Karpas-422 (cell line): Measurements from ENCODE around the gene ITPR1. TPM values are rescaled to one million over a fixed set of nuclear protein-coding genes. Genes with fewer than 3 reads are reported as not detected.

Experiments
- DNase-seq: peaks from one replicate; pipeline ENCODE4 v3.0.0-alpha.2; 2015
- H2AFZ ChIP-seq: fragments of 200-600 bp; sonication (generic); 2 replicates; pipeline ENCODE4 v1.6.1; 2014; ENCODE audit warnings: antibody characterized with exemption, low read length, mixed read lengths
- H3K27ac ChIP-seq: fragments of 200-600 bp; sonication (generic); 2 replicates; pipeline ENCODE4 v1.5.1; 2014; ENCODE audit warnings: mild to moderate bottlenecking, low read length, moderate library complexity
- H3K27me3 ChIP-seq: fragments of 200-600 bp; sonication (generic); 2 replicates; pipeline ENCODE4 v1.6.1; 2014; ENCODE audit warnings: low read length, mixed read lengths
- H3K36me3 ChIP-seq: fragments of 200-600 bp; sonication (generic); 2 replicates; pipeline ENCODE4 v1.6.1; 2014; ENCODE audit warnings: low read length, mixed read lengths; ENCODE audit not compliant: insufficient read depth
- H3K4me1 ChIP-seq: fragments of 200-600 bp; sonication (generic); 2 replicates; pipeline ENCODE4 v1.6.1; 2014; ENCODE audit warnings: mild to moderate bottlenecking, low read length, mixed read lengths
- H3K4me2 ChIP-seq: fragments of 200-600 bp; sonication (generic); 2 replicates; pipeline ENCODE4 v1.6.1; 2014; ENCODE audit warnings: low read length, low read depth, mild to moderate bottlenecking; ENCODE audit not compliant: poor library complexity, severe bottlenecking
- H3K4me3 ChIP-seq: fragments of 200-600 bp; sonication (generic); 2 replicates; pipeline ENCODE4 v1.5.1; 2014; ENCODE audit warnings: mild to moderate bottlenecking, antibody characterized with exemption, low read length, mixed read lengths
- H3K79me2 ChIP-seq: fragments of 200-600 bp; sonication (generic); 2 replicates; pipeline ENCODE4 v1.6.1; 2014; ENCODE audit warnings: mild to moderate bottlenecking, low read length, mixed read lengths
- H3K9ac ChIP-seq: fragments of 200-600 bp; sonication (generic); 2 replicates; pipeline ENCODE4 v1.6.0; 2014; ENCODE audit warnings: low read length
- H3K9me2 ChIP-seq: fragments of 200-600 bp; sonication (generic), shearing (Covaris generic); replicated peaks from 2 replicates; pipeline ENCODE4 v1.6.0; 2014; ENCODE audit warnings: mild to moderate bottlenecking, low read length, moderate library complexity; ENCODE audit not compliant: insufficient read depth
- H3K9me3 ChIP-seq: fragments of 300-700, 200-600 bp; sonication (generic); 2 replicates; pipeline ENCODE4 v1.6.1; 2014; ENCODE audit warnings: low read length, mixed read lengths
- H4K20me1 ChIP-seq: fragments of 200-600 bp; sonication (generic); 2 replicates; pipeline ENCODE4 v1.6.1; 2014; ENCODE audit warnings: mild to moderate bottlenecking, antibody characterized with exemption, low read length, low read depth; ENCODE audit not compliant: insufficient read depth
- total RNA-seq: library from RNA; depleted of rRNA; stranded (reverse); fragments of >200 nt; shearing (Covaris generic); gene quantifications from 2 replicates; pipeline ENCODE4 v1.2.3, GENCODE V29; 2014; ENCODE audit warnings: low replicate concordance

ITPR1 gene
- total RNA-seq, 1 experiment from 2014 or later, result 18.2 TPM

GRCh38 chr3:4734454-4734853, 241.3 kb downstream of the ITPR1 start:
- H3K4me2 ChIP-seq, result no peak overlapping the region
- no peaks in the 10 kb centered on the region for H3K27me3 ChIP-seq
- no peak overlapping the region for H2AFZ ChIP-seq
- H4K20me1 ChIP-seq, result no peaks in the 10 kb centered on the region
- H3K9ac ChIP-seq, result no peak overlapping the region
- H3K27ac ChIP-seq, result no peak overlapping the region
- DNase-seq, result no peak
- H3K9me2 ChIP-seq, result no peaks in the 10 kb centered on the region
- no peak overlapping the region for H3K4me3 ChIP-seq
- H3K9me3 ChIP-seq, result no peaks in the 10 kb centered on the region
- H3K36me3 ChIP-seq, result no peaks in the 10 kb centered on the region
- H3K79me2 ChIP-seq, result no peaks in the 10 kb centered on the region
- no peaks in the 10 kb centered on the region for H3K4me1 ChIP-seq

GRCh38 chr3:4735243-4735642, 242.1 kb downstream of the ITPR1 start:
- Histone ChIP-seq H2AFZ (no peak overlapping the region), H3K4me3 (no peak overlapping the region), H4K20me1 (no peaks in the 10 kb centered on the region), H3K36me3 (no peaks in the 10 kb centered on the region), H3K9me3 (no peaks in the 10 kb centered on the region), H3K4me1 (no peaks in the 10 kb centered on the region), H3K27ac (no peak overlapping the region), H3K9me2 (no peaks in the 10 kb centered on the region), H3K9ac (no peak overlapping the region), H3K79me2 (no peaks in the 10 kb centered on the region), H3K4me2 (no peak overlapping the region), H3K27me3 (no peaks in the 10 kb centered on the region)
- no peak for DNase-seq

GRCh38 chr3:4736284-4736861, 243.2 kb downstream of the ITPR1 start:
- no peak overlapping the region for H3K4me3 ChIP-seq
- H3K4me2 ChIP-seq, result no peak overlapping the region
- H3K9ac ChIP-seq, result no peak overlapping the region
- no peaks in the 10 kb centered on the region for H3K9me2 ChIP-seq
- no peaks in the 10 kb centered on the region for H3K27me3 ChIP-seq
- H3K36me3 ChIP-seq, result no peaks in the 10 kb centered on the region
- no peaks in the 10 kb centered on the region for H3K9me3 ChIP-seq
- no peak overlapping the region for H3K27ac ChIP-seq
- DNase-seq, result no peak
- H2AFZ ChIP-seq, result no peak overlapping the region
- no peaks in the 10 kb centered on the region for H3K79me2 ChIP-seq
- H3K4me1 ChIP-seq, result no peaks in the 10 kb centered on the region
- no peaks in the 10 kb centered on the region for H4K20me1 ChIP-seq

GRCh38 chr3:4738737-4739274, 245.7 kb downstream of the ITPR1 start:
- Histone ChIP-seq H3K36me3 (no peaks in the 10 kb centered on the region), H3K4me1 (no peaks in the 10 kb centered on the region), H3K27ac (no peak overlapping the region), H3K4me3 (no peak overlapping the region), H3K27me3 (no peaks in the 10 kb centered on the region), H3K9me3 (no peaks in the 10 kb centered on the region), H2AFZ (no peak overlapping the region), H3K4me2 (no peak overlapping the region), H3K9me2 (no peaks in the 10 kb centered on the region), H3K9ac (no peak overlapping the region), H4K20me1 (no peaks in the 10 kb centered on the region), H3K79me2 (no peaks in the 10 kb centered on the region)
- no peak for DNase-seq

- Histone ChIP-seq H3K9ac (no peak overlapping the region), H3K27me3 (no peaks in the 10 kb centered on the region), H3K27ac (no peak overlapping the region), H3K9me3 (no peaks in the 10 kb centered on the region), H3K4me1 (no peaks in the 10 kb centered on the region), H4K20me1 (no peaks in the 10 kb centered on the region), H3K9me2 (no peaks in the 10 kb centered on the region), H3K4me3 (no peak overlapping the region), H3K36me3 (no peaks in the 10 kb centered on the region), H3K79me2 (no peaks in the 10 kb centered on the region), H2AFZ (no peak overlapping the region), H3K4me2 (no peak overlapping the region)
- DNase-seq, result no peak
These were observed 246.4 kb downstream of the ITPR1 start for GRCh38 chr3:4739289-4740236.

GRCh38 chr3:4740397-4741105, 247.4 kb downstream of the ITPR1 start:
- no peak for DNase-seq
- Histone ChIP-seq H3K79me2 (no peaks in the 10 kb centered on the region), H3K9ac (no peak overlapping the region), H3K4me2 (no peak overlapping the region), H3K4me3 (no peak overlapping the region), H3K27me3 (no peaks in the 10 kb centered on the region), H3K27ac (no peak overlapping the region), H3K9me3 (no peaks in the 10 kb centered on the region), H3K4me1 (no peaks in the 10 kb centered on the region), H3K36me3 (no peaks in the 10 kb centered on the region), H2AFZ (no peak overlapping the region), H4K20me1 (no peaks in the 10 kb centered on the region), H3K9me2 (no peaks in the 10 kb centered on the region)

- Histone ChIP-seq H2AFZ (no peak overlapping the region), H3K79me2 (no peaks in the 10 kb centered on the region), H3K27me3 (no peaks in the 10 kb centered on the region), H3K9me2 (no peaks in the 10 kb centered on the region), H3K27ac (no peak overlapping the region), H3K36me3 (no peaks in the 10 kb centered on the region), H3K4me3 (no peak overlapping the region), H3K9ac (no peak overlapping the region), H3K4me2 (no peak overlapping the region), H4K20me1 (no peaks in the 10 kb centered on the region), H3K4me1 (no peaks in the 10 kb centered on the region), H3K9me3 (no peaks in the 10 kb centered on the region)
- DNase-seq, result no peak
These were observed 247.9 kb downstream of the ITPR1 start for GRCh38 chr3:4741106-4741403.
